H1 (cell line): ENCODE data around the gene TMEM127. TPM values are rescaled to one million over a fixed set of nuclear protein-coding genes. Genes with fewer than 3 reads are reported as not detected.
A peak's percentile ranks its signal among the peaks of the same experiment; 100 is the strongest.

Source experiments
- GABPA ChIP-seq: IDR thresholded peaks from 2 replicates; pipeline ENCODE4 v1.6.1; 2011; ENCODE audit warnings: mild to moderate bottlenecking, low read length, moderate library complexity, borderline replicate concordance; ENCODE audit not compliant: insufficient read depth
- HDAC2 ChIP-seq, 2 experiments: fragments of 300-600 bp in 1 of 2; sonication (generic) in 1 of 2; IDR thresholded peaks; 2 replicates each; pipeline ENCODE4 v1.6.1; 2011 to 2012; ENCODE audit warnings: low read depth in 2 of 2, low read length in 2 of 2, mild to moderate bottlenecking in 2 of 2, moderate library complexity in 2 of 2, borderline replicate concordance in 1 of 2, inconsistent platforms in 1 of 2
- SP1 ChIP-seq: IDR thresholded peaks from 2 replicates; pipeline ENCODE4 v1.6.1; 2011; ENCODE audit warnings: low read depth, low read length
- polyA plus RNA-seq, 7 experiments: library from polyadenylated mRNA; depleted of rRNA in 3 of 7; stranded (reverse) in 5 of 7; unstranded in 2 of 7; fragments of >200 nt in 5 of 7; fragments of 200-250 nt in 2 of 7; gene quantifications; 1 replicate in 5 of 7; 2 replicates in 1 of 7; 4 replicates in 1 of 7; pipeline versions ENCODE4 v1.2.1 to v1.2.3, GENCODE V29; 2011 to 2013; ENCODE audit warnings: missing spikeins in 2 of 7, mixed read lengths in 2 of 7
- total RNA-seq: library from RNA; stranded (reverse); fragmentation: NEBNext Ultra II Directional; extraction: Animal tissue kit (Norgen Biotek cat#: 25700); gene quantifications from 2 replicates; pipeline ENCODE4 v1.2.1, GENCODE V29; 2021

The TMEM127 gene
- total and polyA plus RNA-seq, 2 of the 8 experiments (the other 6 are each of a cell fraction or from before 2014, with no cell fraction given): 25.0 to 41.0 TPM

DNA sequence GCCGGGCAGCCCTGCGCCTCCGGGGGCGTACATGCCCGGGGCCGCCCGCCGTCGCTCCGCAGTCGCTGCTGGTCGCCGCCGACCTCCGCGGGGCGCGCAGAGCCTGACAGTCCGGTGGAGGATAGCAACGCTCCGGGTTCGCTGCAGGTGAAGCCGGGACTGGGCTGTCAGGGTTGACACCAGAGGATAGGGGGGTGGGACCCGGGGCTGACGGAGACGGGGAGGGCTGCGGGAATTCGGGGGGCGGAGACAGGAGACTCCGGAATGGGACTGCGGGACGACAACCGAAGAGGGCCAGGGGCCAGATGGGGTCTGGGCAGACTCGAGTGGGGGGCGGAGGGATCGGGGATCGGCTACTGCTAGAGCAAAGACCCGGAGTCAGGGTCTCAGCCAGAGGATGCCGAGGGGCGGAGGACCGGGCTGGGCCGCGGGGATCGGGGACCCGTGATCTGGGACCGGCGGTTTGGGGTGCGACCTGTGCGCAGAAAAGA lies 403 bp downstream of the TMEM127 start (continued):
- TF ChIP-seq HDAC2 (IDR thresholded peaks at IDR 0.05; ENCODE audit: borderline replicate concordance in 1 of 2, low read depth in 2 of 2, low read length in 2 of 2): peak in 1 of 2 experiments; percentile 38; a peak in 1 of 4 replicates
- TF ChIP-seq GABPA: no peak
- TF ChIP-seq SP1: peak; percentile 59; the same call in 1 of the 2 replicates
